CD4-positive, alpha-beta T cell (primary cell): Measurements from ENCODE around the gene SPOP. TPM values are rescaled to one million over a fixed set of nuclear protein-coding genes. Genes with fewer than 3 reads are reported as not detected.

Experiments
- ATAC-seq: fragments of 200-7000 bp; cut with Tn5 transposase; one replicate; pipeline ENCODE4 v1.10.0; 2022; ENCODE audit warnings: mild to moderate bottlenecking; ENCODE audit not compliant: poor library complexity
- CTCF ChIA-PET: fragments of 350-600 bp; sonication (Branson Sonifier 250); formaldehyde crosslinking; loops from one replicate; lab custom pipeline; 2021; ENCODE audit warnings: antibody characterized with exemption, inconsistent platforms; lab: Charles Lee
- POLR2A ChIA-PET: fragments of 350-600 bp; sonication (Branson Sonifier 250); formaldehyde crosslinking; loops from one replicate; lab custom pipeline; 2021; ENCODE audit warnings: antibody characterized with exemption, inconsistent platforms; lab: Charles Lee
- DNase-seq, 14 experiments: peaks; one replicate each; pipeline ENCODE4 v3.0.0-alpha.2; 2013 to 2020; ENCODE audit warnings: mixed read lengths in 2 of 14
- H3K27ac ChIP-seq, 2 donors: one replicate each; pipeline versions ENCODE4 v1.5.1 to v1.7.0; 2013; ENCODE audit warnings: low read length in 2 of 2, low read depth in 1 of 2, mild to moderate bottlenecking in 1 of 2
- H3K27me3 ChIP-seq, 2 experiments: 1 replicate in 1 of 2; 2 replicates in 1 of 2; pipeline versions ENCODE4 v1.6.1 to v1.7.0; 2013; ENCODE audit warnings: low read length in 2 of 2, control low read depth in 1 of 2, mild to moderate bottlenecking in 1 of 2, moderate library complexity in 1 of 2; ENCODE audit not compliant: insufficient read depth in 2 of 2, control insufficient read depth in 1 of 2
- H3K36me3 ChIP-seq: one replicate; pipeline ENCODE4 v1.6.1; 2013; ENCODE audit warnings: low read length, control low read depth; ENCODE audit not compliant: insufficient read depth
- H3K4me1 ChIP-seq: one replicate; pipeline ENCODE4 v1.6.1; 2013; ENCODE audit warnings: low read length, control low read depth; ENCODE audit not compliant: insufficient read depth
- H3K4me3 ChIP-seq: one replicate; pipeline ENCODE4 v1.5.1; 2013; ENCODE audit warnings: mild to moderate bottlenecking, low read length, moderate library complexity
- H3K9me3 ChIP-seq, 2 experiments: 1 replicate in 1 of 2; 2 replicates in 1 of 2; pipeline versions ENCODE4 v1.6.1 to v1.7.0; 2013; ENCODE audit warnings: low read length in 2 of 2, mild to moderate bottlenecking in 2 of 2, control low read depth in 1 of 2, moderate library complexity in 1 of 2; ENCODE audit not compliant: control insufficient read depth in 1 of 2, insufficient read depth in 1 of 2
- H3K27ac Mint-ChIP-seq: one replicate; pipeline ENCODE4 v1.8.0; 2020; ENCODE audit warnings: mixed read lengths
- H3K27me3 Mint-ChIP-seq: one replicate; pipeline ENCODE4 v1.8.0; 2021; ENCODE audit warnings: mixed read lengths
- H3K36me3 Mint-ChIP-seq: one replicate; pipeline ENCODE4 v1.8.0; 2021; ENCODE audit warnings: low read depth, mixed read lengths
- H3K4me1 Mint-ChIP-seq: one replicate; pipeline ENCODE4 v1.8.0; 2021; ENCODE audit warnings: low read depth, mixed read lengths
- H3K4me3 Mint-ChIP-seq: one replicate; pipeline ENCODE4 v1.8.0; 2020; ENCODE audit warnings: mild to moderate bottlenecking, mixed read lengths
- H3K9me3 Mint-ChIP-seq: one replicate; pipeline ENCODE4 v1.8.0; 2020; ENCODE audit warnings: mixed read lengths
- CTCF ChIP-seq: fragments of 200-600 bp; IDR thresholded peaks from one replicate; pipeline ENCODE4 v1.8.0; 2022; ENCODE audit warnings: antibody characterized with exemption, mild to moderate bottlenecking
- intact Hi-C, 2 experiments: fragments of 100-400 bp; cut with DNase I in 1 of 2; cut with micrococcal nuclease in 1 of 2; formaldehyde crosslinking; loops; one replicate each; pipeline versions ENCODE4 v1.15.1 to v1.9.0; 2023 to 2025; cut with DNase I, micrococcal nuclease
- total RNA-seq, 174 experiments: library from RNA in 2 of 174; stranded (reverse) in 2 of 174; gene quantifications; one replicate each; pipeline ENCODE4 v1.2.3 and lab custom pipeline; 2021 to 2026

Gene SPOP
- total RNA-seq, 2 experiments from 2014 or later, result 38.7 to 41.5 TPM

GRCh38 chr17:49597928-49598655 lies 79.8 kb downstream of the SPOP start:
- no peak overlapping the region for H3K27ac ChIP-seq
- Mint-ChIP-seq H3K4me1 (no peaks in the 10 kb centered on the region), H3K4me3 (no peak overlapping the region), H3K36me3 (peaks cover 78% of the 10 kb centered on the region), H3K9me3 (no peaks in the 10 kb centered on the region), H3K27me3 (no peaks in the 10 kb centered on the region), H3K27ac (no peak overlapping the region)
- no peaks in the 10 kb centered on the region for H3K4me1 ChIP-seq
- no peak overlapping the region for H3K4me3 ChIP-seq
- no peak for TF ChIP-seq CTCF
- CTCF ChIA-PET, result interaction anchor here (1.2 to 4.0 kb wide), 3 partner anchors 22 to 400 kb away, joined by 3 to 14 read pairs (median 4); partner anchors contain the start of gene NXPH3
- DNase-seq (no peak), ATAC-seq (no peak)
- H3K27me3 ChIP-seq, result no peaks in the 10 kb centered on the region
- intact Hi-C loops, result no loop called here
- POLR2A ChIA-PET, result no interaction called here
- no peaks in the 10 kb centered on the region for H3K9me3 ChIP-seq
- peaks cover 72% of the 10 kb centered on the region for H3K36me3 ChIP-seq

- no peak overlapping the region for H3K27ac Mint-ChIP-seq
- ChIA-PET POLR2A (no interaction called here), CTCF (interaction anchor here (1.2 to 4.0 kb wide), 3 partner anchors 22 to 400 kb away, joined by 3 to 14 read pairs (median 4); partner anchors contain the start of gene NXPH3)
- H3K4me1 ChIP-seq, result no peaks in the 10 kb centered on the region
- H3K27me3 ChIP-seq, result no peaks in the 10 kb centered on the region
- H3K9me3 ChIP-seq, result no peaks in the 10 kb centered on the region
- intact Hi-C loops, result no loop called here
- peaks cover 69% of the 10 kb centered on the region for H3K36me3 ChIP-seq
- DNase-seq (no peak), ATAC-seq (no peak)
- TF ChIP-seq CTCF, result no peak
- no peaks in the 10 kb centered on the region for H3K27me3 Mint-ChIP-seq
- H3K4me3 Mint-ChIP-seq, result no peak overlapping the region
- H3K9me3 Mint-ChIP-seq, result no peaks in the 10 kb centered on the region
- H3K4me1 Mint-ChIP-seq, result no peaks in the 10 kb centered on the region
- peaks cover 76% of the 10 kb centered on the region for H3K36me3 Mint-ChIP-seq
- H3K4me3 ChIP-seq, result no peak overlapping the region
- no peak overlapping the region for H3K27ac ChIP-seq
These were observed 80.5 kb downstream of the SPOP start for GRCh38 chr17:49597436-49597835.

DNA sequence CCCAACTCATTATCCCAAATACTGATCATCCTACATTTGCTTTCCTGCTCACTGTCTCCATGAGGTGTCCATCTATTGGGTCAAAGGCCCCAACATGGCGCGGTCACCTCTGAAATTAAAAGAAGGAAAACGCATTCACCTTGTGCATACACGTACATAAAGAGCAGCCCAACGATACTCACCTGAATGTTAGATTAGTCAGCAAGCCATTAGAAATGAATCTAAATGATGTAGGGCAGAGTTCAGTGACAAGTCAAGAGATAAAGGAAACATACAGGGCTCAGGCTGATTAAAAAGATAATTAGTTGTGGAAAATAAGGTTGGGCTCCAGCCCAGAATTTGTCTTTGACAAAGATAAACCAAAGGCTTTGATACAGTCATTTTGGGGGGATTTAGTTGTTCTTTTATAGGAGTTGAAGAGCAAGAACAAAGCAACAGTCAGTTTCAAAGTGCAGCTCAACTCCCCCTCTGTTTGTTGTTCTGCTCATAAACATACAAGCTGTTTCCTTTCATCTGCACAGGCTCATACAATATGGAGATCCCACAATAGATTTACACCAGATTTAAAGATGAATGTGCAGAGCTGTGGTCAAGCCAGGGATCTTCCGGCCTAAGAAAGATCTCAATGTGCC lies 81.2 kb downstream of the SPOP start:
- CTCF ChIA-PET, result interaction anchor here (1.2 to 4.0 kb wide), 3 partner anchors 21 to 401 kb away, joined by 3 to 14 read pairs (median 4); partner anchors contain the start of gene NXPH3
- H3K4me1 Mint-ChIP-seq, result no peaks in the 10 kb centered on the region
- Histone ChIP-seq H3K9me3 (no peaks in the 10 kb centered on the region), H3K4me1 (no peaks in the 10 kb centered on the region), H3K27me3 (no peaks in the 10 kb centered on the region), H3K4me3 (no peak overlapping the region), H3K27ac (no peak overlapping the region), H3K36me3 (peaks cover 66% of the 10 kb centered on the region)
- H3K27ac Mint-ChIP-seq, result no peak overlapping the region
- POLR2A ChIA-PET, result interaction anchor here (0.6 kb wide), 1 partner anchor 127 kb away, joined by 3 read pairs; no protein-coding TSS in a partner anchor
- DNase-seq, result no peak
- TF ChIP-seq CTCF, result no peak
- intact Hi-C loops, result no loop called here
- peaks cover 75% of the 10 kb centered on the region for H3K36me3 Mint-ChIP-seq
- H3K4me3 Mint-ChIP-seq, result no peak overlapping the region
- H3K27me3 Mint-ChIP-seq, result no peaks in the 10 kb centered on the region
- H3K9me3 Mint-ChIP-seq, result no peaks in the 10 kb centered on the region
- ATAC-seq, result no peak
